GM21576 (cell line): Measurements from ENCODE around the gene EBF3.

Experiments used
- ATAC-seq: cut with Tn5 transposase; IDR thresholded peaks from one replicate; pipeline ENCODE4 v1.9.1; 2021; ENCODE audit warnings: mild to moderate bottlenecking, moderate library complexity; ENCODE audit not compliant: unreplicated experiment

The EBF3 gene

DNA sequence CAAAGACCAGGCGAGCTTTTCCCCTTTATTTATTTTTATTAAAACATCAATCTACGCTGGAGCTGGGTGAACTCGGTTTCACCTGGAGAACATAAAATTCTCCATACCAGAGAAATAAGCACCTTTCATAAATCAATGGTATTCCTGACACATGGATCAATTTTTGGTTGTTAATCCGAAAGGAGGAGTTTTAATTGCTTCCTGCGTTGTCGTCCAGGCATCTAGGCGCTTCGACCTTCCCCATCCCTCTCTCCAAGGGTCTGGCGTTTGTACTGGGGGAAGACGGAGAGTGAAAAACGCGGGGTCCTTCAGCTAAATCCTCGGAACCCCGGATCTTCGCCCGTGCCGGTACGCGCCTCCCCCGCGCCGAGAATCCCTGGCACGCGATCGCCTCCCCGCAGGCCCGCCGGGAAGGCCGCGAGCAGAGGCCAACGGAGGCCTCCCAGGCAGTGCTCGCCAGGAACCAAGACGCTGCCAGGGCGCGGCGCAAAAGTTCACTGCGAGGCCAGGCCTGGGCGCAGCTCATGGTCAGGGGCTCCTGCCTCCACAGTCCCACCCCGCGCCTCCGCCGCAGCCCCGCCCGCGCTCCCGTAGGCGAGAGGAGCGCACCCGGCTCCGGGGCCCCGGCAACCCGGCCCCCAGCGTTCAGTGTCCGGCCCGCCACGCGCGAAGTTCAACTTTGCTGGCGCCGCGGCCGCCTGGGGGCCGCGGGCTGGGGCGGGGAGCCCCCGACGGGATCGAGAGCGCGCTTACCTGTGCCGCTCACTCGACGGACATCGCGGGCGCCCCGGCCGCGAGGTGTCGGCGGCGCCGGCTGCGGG lies 8.3 kb upstream of the EBF3 start:
- ATAC-seq: no peak

DNA sequence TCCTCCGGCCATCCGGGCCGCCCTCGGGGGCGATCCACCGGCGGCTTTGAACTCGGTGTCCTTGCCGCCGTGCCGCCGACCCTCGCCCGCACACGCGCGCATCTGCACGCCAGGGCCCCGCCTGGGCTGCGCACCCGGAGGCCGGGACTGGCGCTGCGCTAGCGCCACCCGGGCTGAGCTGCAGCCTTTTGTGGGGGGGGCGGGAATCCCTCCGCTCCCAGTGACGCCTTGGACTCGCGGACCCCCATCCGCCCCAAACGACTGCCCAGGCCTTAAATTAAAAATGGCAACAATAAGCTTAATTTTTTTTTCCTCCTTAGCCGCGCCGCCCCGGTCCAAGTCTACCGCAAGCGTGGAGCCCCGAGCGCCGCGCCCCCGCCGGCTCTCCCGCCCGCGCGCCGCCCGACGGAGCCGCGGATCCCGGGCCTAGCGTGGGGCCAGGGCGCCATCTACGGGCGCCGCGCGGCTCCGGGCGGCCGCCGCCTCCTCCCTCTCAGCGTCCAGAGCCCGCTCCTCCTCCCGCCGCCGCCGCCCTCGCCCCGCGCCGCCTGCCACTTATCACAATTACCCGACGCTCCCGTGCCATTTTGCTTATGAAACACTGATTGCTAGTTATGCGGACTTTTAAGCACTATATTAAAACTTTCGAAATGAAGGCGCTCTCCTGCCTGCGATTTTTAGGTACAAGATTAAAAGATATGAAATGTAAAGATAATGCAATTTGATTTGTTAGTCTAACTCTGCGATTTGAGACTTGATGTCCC lies 7.5 kb upstream of the EBF3 start:
- peak; percentile 60 for ATAC-seq

DNA sequence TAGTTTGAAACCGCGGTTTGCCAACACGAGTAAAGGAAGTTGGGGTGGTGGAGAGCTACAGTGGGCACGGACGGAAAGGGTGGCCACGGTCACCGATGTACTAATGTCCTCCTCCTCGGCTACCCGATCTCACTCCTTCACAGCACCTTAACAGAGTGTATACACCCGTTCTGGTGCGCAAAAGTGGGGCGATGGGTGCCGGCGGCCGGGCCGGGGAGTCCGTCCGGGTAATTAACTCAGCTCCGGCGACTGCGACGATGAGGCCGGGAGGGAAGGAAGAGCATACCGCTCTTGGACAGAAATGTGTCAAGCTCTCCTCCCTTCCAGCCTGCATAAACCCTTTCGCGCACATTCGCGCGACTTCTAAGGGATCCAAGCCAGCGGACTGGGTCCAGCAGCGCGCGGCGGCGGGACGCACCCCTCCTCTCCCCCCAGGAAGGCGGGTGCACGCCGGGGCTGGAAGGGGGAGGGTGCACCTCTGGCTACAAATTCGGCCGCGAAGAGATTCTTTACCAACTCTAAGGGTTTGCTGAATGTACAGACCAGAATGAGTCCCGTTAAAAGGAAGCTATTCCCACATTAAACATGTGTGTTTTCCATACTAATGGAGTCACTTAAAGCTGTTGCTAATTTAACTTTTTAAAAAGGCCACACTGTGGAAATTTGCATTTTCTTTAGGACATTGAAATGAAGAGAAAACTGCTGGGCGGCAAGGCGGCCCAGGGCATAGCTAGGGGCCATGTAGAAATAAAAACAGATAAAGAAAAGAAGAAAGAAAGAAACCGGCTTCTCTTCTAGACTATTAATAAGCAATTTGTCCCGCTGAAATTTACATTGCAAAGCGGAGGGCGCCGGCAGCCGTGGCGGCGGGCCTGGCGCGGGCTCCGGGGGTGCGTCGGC lies 6.6 kb upstream of the EBF3 start:
- ATAC-seq: no peak

DNA sequence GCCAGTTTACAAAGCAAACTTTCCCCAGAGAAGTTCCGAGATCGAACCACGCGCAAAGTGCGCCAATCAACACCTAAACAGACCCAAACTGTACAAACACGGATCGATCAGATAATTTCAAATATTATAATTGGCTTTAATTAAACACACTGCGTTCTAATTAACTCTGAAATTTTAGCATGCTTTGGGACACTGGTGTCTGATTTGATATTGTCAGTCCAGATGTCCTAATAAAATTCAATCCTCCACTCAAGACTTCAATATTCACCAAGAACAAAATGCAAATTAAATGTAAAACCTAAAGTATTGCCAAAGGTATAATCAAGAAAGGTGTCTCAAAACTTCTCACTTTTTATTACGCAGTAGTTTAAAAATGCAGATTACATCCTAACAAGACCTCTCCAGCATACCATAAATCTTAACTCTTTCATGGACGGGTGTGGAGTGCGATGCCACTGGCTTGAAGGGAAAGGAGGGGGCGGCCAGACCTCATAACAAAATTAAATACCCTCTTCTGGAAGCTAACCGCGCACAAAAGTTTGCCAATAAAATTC lies 5.9 kb upstream of the EBF3 start:
- ATAC-seq: no peak

DNA sequence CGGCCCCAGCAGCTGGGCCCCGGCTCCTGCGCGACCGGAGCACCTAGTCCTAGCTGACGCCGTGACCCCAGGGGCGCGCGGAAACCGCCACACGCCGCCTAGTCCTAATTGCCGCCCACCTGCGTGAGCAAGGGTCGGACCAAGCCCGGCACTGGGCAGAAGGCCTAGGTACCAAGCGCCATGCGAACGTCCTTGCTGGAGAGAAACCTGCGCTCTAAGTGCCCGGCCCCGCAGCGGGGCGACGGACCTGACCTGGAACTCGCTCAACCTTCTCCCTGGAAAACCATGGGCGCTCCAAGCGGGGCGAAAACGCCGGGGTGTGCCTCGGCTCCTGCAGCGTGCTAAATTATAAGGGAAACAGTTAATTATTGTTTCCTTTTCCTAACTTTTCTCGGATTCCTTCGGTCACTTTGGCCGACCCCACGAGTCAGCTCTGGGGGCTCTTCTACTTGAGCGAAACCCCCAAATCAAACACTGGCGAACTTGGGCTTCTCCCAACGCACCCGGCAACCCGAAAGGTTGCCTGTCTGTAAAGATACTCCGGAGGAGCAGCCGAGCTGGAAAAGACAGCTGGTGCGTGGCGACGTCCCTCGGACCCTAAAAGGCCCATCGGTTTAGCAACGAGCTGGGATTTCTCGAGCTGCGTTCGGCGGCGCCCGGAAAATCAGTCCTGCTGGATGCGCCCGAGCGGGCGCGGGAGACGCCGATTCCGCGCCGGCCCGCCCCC lies 5.3 kb upstream of the EBF3 start:
- no peak for ATAC-seq

DNA sequence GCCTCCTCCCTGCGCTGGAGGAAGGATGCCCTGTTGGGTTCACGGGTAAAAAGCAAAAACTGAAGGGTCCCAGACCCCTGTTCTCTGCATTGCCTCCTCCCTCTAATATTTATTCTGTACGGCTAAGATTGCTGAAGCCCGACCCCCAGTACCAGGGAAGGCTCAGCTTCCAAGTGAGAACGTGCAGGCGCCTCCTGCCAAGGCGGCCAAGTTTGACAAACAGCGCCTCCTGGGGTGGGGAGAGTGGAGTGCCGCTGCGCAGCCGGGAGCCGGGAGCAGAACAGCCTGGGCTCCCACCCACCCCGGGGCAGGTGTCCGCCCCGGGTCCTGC lies 4.7 kb upstream of the EBF3 start:
- ATAC-seq: no peak

DNA sequence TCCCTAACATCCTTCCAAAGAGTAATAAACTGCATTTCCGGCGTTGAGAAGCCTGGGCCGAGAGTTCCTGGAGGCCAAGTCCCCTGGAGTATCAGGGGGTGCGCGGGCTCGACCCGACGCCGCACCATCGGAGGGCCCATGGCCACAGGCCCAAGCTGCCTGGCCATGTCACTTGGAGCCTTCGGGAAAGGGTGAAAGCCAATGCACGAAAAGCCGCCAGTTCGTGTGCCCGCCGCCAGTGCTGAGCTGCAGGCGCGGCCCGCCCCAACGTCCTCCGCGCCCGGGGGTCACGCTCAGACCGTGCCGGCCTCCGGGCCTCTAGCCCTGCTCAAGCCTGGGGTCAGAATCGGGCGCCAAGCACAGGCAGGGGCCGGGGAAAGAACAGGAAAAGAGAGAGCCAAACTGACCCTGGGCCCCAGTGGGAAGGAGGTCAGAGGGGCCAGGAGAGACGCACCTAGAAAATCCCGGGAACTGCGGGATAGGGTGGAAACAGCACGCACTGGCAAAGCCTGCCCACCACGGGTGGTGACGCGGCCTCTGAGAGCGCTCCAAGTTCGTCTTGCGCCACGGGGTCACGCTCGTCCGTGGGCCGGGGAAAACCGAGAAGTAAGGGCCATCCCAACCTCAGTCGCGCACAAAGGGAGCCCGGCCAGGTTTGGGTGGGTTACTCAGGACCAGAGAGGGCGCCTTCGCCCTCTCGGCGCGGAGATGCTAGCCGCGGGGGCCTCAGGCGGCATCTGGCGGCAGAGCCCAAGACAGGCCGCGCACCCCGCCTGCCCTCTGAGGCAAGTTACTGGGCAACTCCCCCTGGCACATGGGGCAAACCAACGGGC lies 4.2 kb upstream of the EBF3 start:
- ATAC-seq: no peak

DNA sequence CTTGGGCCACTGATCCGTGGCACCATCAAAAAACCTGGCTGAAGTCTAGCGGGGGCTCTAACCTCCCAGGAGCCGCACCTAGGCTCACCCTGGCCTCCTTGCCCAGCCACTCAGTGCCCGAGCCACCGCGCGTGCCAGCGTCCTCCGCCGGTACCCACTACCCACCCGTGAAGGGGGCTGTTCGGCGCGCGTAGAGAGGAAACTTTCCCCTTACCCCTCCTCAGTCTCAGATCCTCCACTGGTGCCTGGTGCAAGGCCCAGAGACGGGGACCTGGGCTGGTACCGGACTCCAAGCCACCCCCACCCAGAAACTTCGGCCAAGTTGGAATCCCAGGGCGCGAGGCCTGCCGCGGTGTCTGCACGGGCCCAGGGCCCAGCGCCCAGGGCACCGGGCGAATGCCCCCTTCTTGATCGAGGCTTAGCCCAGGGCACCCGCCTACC lies 3.5 kb upstream of the EBF3 start:
- ATAC-seq: no peak

DNA sequence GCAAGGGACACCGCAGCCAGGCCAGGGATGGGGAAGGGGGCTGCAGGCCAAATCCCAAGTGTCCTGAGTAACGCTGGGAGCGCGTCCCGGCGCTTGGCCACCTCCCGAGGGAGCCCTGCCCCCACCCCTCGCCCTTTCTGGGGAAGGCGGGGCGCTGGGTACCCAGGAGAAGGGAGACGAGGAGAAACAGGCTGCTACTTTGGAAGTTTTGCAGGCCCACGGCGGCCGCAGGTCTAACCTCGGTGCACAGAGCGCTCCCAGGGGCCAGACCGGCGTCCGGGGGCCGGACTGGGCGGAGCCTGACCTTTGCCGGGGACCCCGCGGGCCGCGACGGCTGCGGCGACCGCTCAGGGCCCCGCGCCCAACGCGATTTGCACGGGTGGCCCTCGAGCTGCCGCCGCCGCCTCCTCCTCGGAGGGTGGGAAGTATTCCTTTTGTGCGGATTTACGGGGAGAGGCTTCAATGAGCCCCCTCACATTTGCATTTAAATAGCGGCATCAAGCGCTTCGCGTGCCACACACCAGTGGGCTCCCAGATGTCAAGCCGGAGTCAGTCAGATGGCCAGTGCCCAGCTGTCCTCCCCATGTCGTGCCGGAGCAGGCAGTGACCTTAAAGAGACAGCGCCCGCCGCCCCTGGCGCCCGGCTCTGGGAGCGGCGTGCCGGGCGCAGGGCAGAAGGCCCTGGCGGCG lies 3.0 kb upstream of the EBF3 start:
- ATAC-seq: no peak

DNA sequence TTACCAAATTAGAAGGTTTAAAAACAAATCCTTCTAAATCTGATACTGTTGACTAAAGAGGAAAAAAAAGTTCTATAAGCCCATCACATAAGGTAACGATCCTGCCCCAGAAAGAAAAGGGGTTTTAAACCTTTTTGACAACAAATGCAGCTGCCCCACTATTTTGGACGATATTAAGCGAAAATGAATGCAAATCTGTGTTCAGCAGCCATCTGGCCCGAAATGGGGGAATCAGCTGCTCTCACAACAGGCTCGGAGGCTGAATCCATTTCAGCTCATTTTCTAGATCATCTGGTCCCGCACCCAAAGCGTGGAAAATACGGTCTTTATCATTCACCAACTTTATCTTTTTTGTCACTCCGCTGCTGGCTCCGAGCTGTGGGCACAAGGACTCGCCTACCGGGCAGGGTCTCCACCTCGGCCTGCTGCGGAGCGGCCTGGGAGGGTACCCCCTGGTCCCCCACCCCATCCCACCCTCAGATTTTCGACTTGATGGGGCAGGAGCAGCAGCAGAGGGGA lies 2.4 kb upstream of the EBF3 start:
- no peak for ATAC-seq

DNA sequence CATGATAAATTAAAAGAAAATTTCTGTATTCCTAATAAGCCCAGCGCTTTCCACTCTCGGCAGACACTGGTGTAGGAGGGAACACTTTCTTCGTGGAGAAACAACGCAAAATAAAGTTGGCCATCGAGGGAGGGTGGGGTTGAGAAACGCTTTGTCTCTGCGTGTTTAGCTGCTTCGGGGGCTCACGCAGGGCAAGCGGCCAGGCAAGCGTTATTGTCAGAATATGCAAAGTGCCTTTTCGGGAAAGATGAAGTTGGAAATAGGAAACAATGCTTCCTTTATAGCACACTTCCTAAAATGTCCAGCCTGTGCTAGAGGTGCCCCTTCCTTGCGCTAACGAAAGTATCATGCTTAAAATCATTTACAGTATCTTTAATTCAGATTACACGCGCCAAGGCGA lies 1.9 kb upstream of the EBF3 start:
- ATAC-seq: no peak

DNA sequence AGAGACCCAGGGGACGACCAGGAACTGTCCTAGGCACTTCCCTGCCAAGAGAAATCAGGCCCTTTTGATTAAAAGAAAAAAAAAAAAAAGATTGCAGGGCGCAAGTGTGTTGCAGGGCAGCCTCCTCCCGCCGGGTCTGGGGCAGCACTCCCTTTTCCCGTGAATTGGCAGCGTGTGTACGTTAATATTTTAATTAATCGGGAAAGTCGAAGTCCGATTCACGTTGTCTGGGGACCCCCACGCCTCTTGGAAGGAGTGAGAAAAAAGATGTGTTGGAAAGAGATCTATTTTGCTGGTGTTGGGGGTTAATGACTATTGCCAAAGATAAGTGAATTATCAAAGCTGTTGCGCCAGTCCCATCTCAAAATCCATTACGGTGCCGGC lies 1.3 kb upstream of the EBF3 start:
- no peak for ATAC-seq

DNA sequence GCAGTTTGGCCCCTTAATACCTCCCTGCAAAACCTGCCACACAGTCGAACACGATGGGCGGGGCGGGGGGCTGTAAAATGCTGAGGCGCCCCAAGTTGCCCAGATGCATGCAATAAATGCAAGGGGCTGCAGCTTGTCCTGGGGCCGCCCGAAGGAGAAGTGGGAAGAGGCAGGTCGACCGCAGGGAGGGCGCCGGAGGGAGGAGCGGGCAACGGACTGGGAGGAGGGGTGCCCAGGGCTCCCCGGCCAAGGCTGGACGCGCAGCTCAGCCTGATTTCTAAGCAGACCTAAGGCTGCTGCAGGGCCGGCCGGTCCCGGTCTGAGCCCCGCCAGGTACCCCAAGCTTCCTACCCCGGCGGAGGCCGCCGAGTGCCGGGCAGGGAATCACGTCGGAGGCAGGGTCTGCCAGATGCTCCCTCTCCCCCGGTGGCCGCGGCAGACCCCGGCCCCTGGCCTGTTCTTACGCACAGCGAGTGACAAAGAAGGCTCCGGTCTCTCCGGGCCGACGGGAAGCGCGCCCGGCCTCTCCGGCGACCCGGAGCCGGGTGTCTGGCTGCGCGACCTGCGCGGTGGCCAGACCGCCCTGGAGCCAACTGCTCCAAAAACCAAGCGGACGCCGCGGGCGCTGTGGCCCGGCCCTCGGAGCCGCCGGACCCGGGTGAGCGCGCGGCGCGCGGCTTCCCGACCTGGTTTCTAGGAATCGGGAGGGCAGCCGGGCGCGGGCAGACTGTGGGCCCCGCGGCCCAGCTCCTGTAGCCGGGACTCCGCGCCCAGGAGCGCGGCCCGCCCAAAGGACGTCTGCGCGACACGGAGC lies 744 bp upstream of the EBF3 start:
- no peak for ATAC-seq

DNA sequence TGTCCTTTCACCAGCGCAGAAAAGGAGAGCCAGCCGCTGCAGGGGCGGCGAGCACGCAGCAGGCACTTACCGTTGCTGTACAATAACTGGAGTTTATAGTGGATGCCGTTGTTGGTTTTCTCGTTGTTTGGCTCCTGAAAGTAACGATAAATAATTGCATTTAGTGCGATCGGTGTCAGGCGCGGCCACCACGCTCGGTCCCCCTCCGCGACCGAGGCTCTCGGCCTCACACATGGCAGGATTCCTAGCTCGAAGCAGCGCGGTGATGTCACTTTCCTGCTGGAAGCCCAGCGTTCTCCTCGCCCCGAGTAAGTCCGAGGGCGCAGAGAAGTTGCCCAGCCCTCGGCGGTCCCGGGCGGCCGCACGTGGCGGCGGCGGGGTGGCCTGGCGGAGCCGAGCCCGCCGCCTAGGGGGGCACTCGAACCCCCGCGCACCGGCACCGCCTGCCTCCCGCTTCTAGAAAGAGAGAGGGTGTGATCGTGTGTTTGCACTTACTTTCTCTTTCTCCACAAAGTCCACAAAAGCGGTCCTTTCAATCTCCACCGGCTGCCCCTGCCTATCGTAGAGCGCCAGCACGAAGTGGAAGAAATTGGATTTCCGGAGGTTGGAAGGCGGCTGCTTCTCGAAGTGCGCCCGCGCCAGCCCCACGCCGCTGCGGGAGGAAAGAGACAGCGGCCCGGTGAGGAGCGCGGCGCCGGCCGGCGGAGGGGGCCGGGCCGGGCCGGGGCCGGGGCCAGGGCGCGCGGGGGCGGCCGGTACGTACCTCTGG lies 1.0 kb downstream of the EBF3 start:
- no peak for ATAC-seq

DNA sequence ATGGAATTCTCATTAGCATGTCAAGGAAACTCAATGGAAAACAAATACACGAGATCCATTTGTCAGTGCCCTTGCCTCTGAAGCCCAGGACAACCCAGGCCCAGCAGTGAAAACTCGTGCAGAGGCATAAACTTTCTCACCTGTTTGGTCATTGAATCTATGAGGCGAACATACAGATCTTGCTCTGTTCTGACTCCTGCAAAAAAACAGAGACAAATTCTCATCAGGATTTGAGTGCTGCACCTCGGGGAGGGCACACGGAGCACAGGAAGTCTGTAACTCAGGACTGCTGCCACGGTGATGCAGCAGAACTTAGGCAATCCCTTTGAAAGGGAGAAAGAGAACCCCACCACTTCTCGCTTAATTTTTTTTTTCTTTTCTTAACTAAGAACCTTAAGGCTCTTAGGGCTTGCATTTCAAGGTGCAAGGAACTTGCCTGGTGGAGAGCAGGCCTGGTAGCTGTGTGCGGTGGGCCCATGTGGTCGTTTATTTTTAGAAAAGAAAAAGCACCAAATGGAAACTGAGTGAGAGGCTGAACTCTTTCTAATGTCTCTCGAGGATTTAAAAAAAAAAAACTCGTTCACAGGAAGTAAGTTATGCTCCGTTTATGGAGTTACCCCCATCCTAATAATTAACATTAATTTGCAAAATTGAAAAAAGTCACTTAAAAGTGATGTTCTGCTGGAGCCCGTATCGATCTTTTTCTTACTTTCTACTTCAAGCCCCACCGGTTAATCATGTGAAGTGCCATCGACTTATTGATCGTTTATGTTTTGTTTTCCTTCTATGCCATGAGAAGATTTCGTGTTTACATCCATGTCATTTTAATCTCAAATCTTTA lies 1.8 kb downstream of the EBF3 start:
- ATAC-seq: no peak

DNA sequence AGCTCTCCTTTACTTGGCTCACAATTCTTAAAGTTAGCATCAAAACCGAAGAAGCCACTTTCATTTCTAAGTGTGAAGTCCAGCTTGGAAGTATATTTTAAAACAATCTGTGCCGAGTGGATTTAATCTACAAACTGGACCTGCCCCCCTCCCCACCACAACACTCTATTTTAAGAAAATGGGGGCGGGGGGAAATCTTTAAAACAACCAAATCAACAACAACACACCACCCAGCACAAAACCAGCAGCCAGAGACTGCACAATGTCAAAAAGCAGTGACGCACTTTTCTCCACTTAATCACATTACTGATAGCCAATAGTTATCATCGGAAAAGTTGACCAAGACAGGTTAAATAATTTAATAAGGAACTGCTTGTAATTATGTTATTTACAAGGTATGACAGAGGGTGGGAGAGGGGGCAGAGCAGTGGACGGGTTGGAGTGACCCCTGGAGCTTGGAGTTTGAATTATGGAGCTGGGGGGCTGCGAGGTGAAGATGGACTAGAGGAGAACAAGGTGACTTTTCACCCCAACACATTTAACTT lies 2.8 kb downstream of the EBF3 start:
- ATAC-seq: no peak
